ENCODE measurements around the gene RBM33. TPM values are rescaled to one million over a fixed set of nuclear protein-coding genes. Genes with fewer than 3 reads are reported as not detected.
"Not testable (repeated sequence)": the region's sequence is repeated elsewhere in the genome, so short reads cannot be mapped to it uniquely, and the experiment has no call there.

Gene RBM33
- total and polyA plus RNA-seq, 10 of the 15 experiments (the other 5 are each of a cell fraction or from before 2014, with no cell fraction given), result 4.7 to 67.2 (median 24.3) TPM

DNA sequence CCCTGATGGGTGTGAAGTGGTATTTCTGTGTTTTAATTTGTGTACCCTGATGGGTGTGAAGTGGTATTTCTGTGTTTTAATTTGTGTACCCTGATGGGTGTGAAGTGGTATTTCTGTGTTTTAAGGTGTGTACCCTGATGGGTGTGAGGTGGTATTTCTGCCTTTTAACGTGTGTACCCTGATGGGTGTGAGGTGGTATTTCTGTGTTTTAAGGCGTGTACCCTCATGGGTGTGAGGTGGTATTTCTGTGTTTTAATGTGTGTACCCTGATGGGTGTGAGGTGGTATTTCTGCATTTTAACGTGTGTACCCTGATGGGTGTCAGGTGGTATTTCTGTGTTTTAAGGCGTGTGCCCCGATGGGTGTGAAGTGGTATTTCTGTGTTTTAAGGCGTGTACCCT lies 29.4 kb upstream of the RBM33 start:
- ATAC-seq; H2AFZ ChIP-seq (ENCODE audit: control insufficient read depth, low read depth, low read length); SMC1A ChIA-PET (ENCODE audit: uncharacterized antibody, unreplicated experiment); H3K4me1 ChIP-seq (ENCODE audit: control insufficient read depth, insufficient read depth, low read length); H3K27me3 ChIP-seq (replicated peaks in 1 of 2; ENCODE audit: control insufficient read depth in 2 of 2, insufficient read depth in 2 of 2, low read length in 1 of 2); RAD21 ChIA-PET (ENCODE audit: unreplicated experiment); in situ Hi-C loops (cut with MboI); H4K20me1 ChIP-seq (ENCODE audit: control insufficient read depth, insufficient read depth); H3K9me3 ChIP-seq (replicated peaks; ENCODE audit: control insufficient read depth, insufficient read depth, low read length); POLR2A ChIA-PET; H3K4me2 ChIP-seq (ENCODE audit: control insufficient read depth, insufficient read depth); FAIRE-seq; H3K9ac ChIP-seq (ENCODE audit: control insufficient read depth, insufficient read depth, low read length); BruUV-seq (replicated peaks); intact Hi-C loops (cut with micrococcal nuclease; ENCODE audit: unreplicated experiment); H3K79me2 ChIP-seq (ENCODE audit: control insufficient read depth, insufficient read depth, low read length); H3K36me3 ChIP-seq (ENCODE audit: control insufficient read depth in 2 of 2, insufficient read depth in 2 of 2, low read length in 1 of 2); CTCF ChIA-PET; H3K27ac ChIP-seq (ENCODE audit: control insufficient read depth, insufficient read depth); H3K4me3 ChIP-seq; DNase-seq (ENCODE audit: low read depth, low spot score): not testable (repeated sequence)
- WGBS (ENCODE audit: insufficient coverage, insufficient replicate concordance, low lambda C conversion rate, missing lambda C conversion rate), result 91% methylated on average over 6 of the region's 6 CpGs

DNA sequence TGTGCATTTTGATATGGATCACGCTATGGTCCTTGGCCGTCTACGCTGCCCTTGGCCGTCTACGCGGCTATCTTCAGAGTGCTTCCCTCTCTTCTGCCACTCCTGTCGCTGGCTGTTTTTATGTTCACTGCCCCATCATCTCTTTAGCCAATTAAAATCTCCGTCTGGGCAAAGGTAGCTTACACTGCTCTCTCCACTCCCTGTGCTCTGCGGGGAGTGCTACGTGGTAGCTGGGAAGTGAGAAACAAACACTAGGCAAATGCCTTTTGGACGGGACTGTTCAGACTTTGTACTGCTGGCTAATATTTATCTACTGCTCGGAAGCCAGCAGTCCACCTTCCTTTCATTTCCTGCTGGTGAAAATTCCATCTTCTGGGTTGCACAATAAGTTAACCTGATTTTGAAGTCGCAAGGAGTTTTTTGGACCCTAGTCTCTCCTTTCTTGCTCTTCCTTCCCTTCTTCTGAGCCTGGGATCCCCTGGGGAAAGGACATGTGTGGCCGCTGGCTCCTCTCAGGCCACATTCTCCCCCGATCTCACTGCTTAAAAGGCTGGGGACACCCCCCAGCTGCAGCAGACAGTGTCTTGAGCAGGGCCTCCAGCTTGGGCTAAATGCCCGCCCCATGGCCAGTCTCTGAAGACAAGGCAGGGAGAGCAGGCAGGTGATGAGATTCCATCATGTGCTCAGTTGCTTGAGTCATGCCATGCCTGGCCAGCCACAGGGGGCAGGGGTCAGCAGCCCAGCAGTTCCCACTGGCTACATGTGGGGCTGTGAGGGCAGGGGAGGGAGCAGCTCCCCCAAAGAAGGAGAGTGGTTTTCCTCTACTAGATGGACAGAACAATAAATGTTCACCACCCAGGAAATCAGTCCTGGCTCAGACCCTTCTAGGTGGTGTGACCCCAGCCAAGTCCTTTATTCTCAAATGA lies 25.5 kb upstream of the RBM33 start:
- Histone ChIP-seq H3K4me3 (no peak overlapping the region), H4K20me1 (ENCODE audit: control insufficient read depth, insufficient read depth) (no peaks in the 10 kb centered on the region), H3K9me3 (replicated peaks; ENCODE audit: control insufficient read depth, insufficient read depth, low read length) (no peaks in the 10 kb centered on the region), H3K27ac (ENCODE audit: control insufficient read depth, insufficient read depth) (no peak overlapping the region), H2AFZ (ENCODE audit: control insufficient read depth, low read depth, low read length) (no peak overlapping the region), H3K4me2 (ENCODE audit: control insufficient read depth, insufficient read depth) (no peak overlapping the region), H3K36me3 (ENCODE audit: control insufficient read depth in 2 of 2, insufficient read depth in 2 of 2, low read length in 1 of 2) (no peaks in the 10 kb centered on the region), H3K79me2 (ENCODE audit: control insufficient read depth, insufficient read depth, low read length) (no peaks in the 10 kb centered on the region), H3K4me1 (ENCODE audit: control insufficient read depth, insufficient read depth, low read length) (no peaks in the 10 kb centered on the region), H3K9ac (ENCODE audit: control insufficient read depth, insufficient read depth, low read length) (no peak overlapping the region), H3K27me3 (replicated peaks in 1 of 2; ENCODE audit: control insufficient read depth in 2 of 2, insufficient read depth in 2 of 2, low read length in 1 of 2) (no peaks in the 10 kb centered on the region)
- DNase-seq (ENCODE audit: low read depth, low spot score) (no peak), ATAC-seq (no peak), FAIRE-seq (no peak)
- BruUV-seq (replicated peaks), result no TSS peak
- ChIA-PET SMC1A (ENCODE audit: uncharacterized antibody, unreplicated experiment) (no interaction called here), POLR2A (no interaction called here), RAD21 (ENCODE audit: unreplicated experiment) (interaction anchor here (1.2 kb wide), 1 partner anchor 20 kb away, joined by 5 read pairs; no protein-coding TSS in a partner anchor), CTCF (interaction anchor here (0.8 to 2.0 kb wide), 2 partner anchors 20 to 120 kb away, joined by 3 to 6 read pairs; no protein-coding TSS in a partner anchor)
- intact Hi-C loops (cut with micrococcal nuclease; ENCODE audit: unreplicated experiment), result no loop called here
- in situ Hi-C loops (cut with MboI), result no loop called here
- WGBS (ENCODE audit: insufficient coverage, insufficient replicate concordance, low lambda C conversion rate, missing lambda C conversion rate), result 68% methylated on average over 16 of the region's 16 CpGs
- TF ChIP-seq SIX5 (IDR thresholded peaks at IDR 0.05; ENCODE audit: low read depth, low read length, severe bottlenecking) (no peak), SREBF1 (IDR thresholded peaks at IDR 0.05; ENCODE audit: low read length) (no peak), STAT3 (IDR thresholded peaks at IDR 0.05; ENCODE audit: low read depth, low read length) (no peak), MEF2A (IDR thresholded peaks at IDR 0.05; ENCODE audit: insufficient read depth, low read depth, low read length) (no peak), EED (IDR thresholded peaks at IDR 0.05; ENCODE audit: low read depth) (no peak), SREBF2 (IDR thresholded peaks at IDR 0.05; ENCODE audit: low read length) (no peak), NR2F1 (conservative IDR thresholded peaks at IDR 0.05) (no peak), SMAD1 (IDR thresholded peaks at IDR 0.05; ENCODE audit: low read depth, partially characterized antibody) (no peak), NFIC (IDR thresholded peaks at IDR 0.05; ENCODE audit: low read depth, low read length) (no peak), PML (IDR thresholded peaks at IDR 0.05; ENCODE audit: low read length) (no peak), MXI1 (IDR thresholded peaks at IDR 0.05; ENCODE audit: low read depth, low read length) (no peak)
- TF ChIP-seq, protein P1, sequence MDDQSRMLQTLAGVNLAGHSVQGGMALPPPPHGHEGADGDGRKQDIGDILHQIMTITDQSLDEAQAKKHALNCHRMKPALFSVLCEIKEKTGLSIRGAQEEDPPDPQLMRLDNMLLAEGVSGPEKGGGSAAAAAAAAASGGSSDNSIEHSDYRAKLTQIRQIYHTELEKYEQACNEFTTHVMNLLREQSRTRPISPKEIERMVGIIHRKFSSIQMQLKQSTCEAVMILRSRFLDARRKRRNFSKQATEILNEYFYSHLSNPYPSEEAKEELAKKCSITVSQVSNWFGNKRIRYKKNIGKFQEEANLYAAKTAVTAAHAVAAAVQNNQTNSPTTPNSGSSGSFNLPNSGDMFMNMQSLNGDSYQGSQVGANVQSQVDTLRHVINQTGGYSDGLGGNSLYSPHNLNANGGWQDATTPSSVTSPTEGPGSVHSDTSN (IDR thresholded peaks at IDR 0.05; ENCODE audit: insufficient replicate concordance, low read depth, low read length), result no peak
